GM19395 (cell line): ENCODE measurements around the gene RNF207.

Experiments used
- ATAC-seq: cut with Tn5 transposase; IDR thresholded peaks from one replicate; pipeline ENCODE4 v1.9.1; 2021; ENCODE audit warnings: mild to moderate bottlenecking, moderate library complexity; ENCODE audit not compliant: unreplicated experiment

The RNF207 gene

GRCh38 chr1:6247651-6248050 lies 41.7 kb downstream of the RNF207 start:
- no peak for ATAC-seq

DNA sequence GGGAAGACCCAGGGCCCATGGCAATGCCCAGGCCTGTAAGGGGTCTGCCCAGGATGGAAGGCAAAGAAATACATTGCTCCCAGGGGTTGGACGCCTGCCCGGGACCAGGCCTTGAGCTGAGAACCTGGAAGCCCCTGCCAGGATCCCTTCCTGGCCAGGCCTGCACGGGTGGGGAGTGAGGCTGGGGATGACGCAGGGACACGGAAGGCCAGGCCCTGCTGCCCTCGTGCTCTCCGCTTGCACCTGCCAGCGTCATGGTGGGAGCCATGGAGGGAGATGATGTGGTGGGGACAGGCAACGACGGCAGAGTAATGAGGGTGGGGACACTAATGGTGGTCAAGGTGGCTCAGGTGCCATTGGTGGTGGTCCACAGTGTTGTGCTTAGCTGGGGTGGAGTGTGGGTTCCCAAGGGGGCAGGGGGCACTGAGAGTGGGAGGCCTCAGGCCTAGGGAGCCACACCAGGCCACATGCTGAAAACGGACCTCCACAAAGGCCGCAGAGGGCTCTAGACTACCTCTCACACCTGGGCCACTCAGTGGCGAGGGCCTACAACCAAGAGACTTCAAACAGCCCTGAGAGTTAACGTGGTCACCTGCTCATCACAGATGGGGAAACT lies 42.4 kb downstream of the RNF207 start:
- no peak for ATAC-seq

- no peak for ATAC-seq
Observed at GRCh38 chr1:6248932-6249738, 43.2 kb downstream of the RNF207 start.

GRCh38 chr1:6249739-6250689 lies 44.1 kb downstream of the RNF207 start:
- no peak for ATAC-seq

DNA sequence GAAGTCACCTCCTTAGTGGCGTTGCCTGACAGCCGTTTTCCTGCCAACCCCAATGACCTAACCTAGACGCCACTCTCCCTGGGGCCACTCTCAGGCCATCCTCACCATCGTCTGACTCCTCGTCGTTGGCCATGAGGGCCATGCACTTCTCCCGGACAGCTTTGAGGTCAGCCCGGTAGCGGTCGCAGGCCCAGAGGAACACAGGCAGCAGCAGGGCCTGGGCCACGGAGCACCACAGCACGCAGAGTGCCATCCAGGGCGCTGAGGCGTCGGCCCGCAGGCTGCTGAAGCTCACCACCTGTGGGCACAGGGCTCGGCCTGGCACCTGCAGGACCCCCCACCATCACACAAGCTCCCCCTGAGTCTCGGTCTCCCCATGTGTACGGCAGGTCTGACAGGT lies 45.3 kb downstream of the RNF207 start:
- ATAC-seq = no peak

DNA sequence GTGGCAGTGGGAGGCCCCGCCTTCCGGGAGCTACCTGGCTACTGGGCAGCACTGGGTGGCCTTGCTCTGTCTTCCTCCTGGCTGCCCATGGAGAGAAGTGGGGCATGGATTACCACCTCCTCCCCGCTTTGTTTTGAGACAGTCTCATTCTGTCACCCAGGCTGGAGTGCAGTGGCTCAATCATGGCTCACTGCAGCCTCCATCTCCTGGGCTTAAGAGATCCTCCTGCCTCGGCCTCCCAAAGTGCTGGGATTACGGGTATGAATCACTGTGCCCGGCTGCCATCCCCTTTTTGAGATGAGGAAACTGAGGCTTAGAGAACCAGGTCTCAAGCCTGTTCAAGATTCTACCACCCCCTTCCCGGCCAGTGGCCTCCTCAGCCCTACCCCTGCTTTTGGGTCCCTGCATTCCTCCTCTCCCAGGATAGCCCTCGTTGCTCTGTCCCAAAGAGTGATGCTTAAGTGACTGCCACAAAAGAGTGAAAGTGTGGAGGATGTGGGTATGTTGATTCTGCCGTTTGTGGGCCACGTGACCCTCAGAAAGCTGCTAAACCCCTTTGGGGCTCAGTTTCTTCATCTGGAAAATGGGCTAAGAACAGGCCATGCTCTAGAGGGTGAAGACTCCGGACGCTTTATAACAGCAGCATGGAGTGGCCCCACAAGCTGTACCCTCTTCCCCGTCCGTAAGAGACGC lies 45.9 kb downstream of the RNF207 start:
- ATAC-seq = no peak

DNA sequence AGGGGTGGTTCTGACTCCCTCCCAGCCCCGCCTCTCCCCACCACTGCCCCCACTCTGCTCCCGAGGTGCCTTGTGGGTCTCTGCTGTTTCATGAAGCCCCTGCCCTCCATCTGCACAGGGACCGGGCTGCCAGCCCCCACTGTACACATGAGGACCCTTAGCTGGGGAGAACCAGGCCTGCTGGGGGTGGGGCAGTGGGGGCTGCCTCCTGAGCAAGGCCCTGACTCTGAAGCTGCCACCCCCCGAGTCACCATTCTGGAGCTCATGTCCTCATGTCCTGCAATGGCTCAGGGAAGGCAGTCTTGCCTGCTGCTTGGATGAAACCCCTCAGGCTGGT lies 46.4 kb downstream of the RNF207 start:
- no peak for ATAC-seq

DNA sequence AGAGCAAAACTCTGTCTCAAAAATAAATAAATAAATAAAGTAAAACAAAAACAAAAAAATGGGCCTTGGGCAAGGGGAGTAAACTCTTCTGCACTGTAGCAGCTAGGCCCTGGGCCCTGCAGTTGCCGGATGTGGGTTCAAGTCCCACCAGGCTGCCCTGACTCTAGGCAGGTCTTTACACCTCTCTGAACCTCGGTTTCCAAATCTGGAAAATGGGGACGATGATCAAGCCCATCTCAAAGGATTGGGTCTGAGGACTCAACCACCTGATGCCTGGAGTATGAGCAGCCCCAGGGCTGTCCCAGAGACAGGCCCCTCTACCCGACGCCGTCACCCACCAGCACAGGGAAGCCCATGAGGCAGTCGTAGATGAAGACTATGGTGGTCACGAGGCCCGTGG lies 47.5 kb downstream of the RNF207 start:
- no peak for ATAC-seq

- ATAC-seq = no peak
Observed at GRCh38 chr1:6254691-6255090, 48.8 kb downstream of the RNF207 start.

DNA sequence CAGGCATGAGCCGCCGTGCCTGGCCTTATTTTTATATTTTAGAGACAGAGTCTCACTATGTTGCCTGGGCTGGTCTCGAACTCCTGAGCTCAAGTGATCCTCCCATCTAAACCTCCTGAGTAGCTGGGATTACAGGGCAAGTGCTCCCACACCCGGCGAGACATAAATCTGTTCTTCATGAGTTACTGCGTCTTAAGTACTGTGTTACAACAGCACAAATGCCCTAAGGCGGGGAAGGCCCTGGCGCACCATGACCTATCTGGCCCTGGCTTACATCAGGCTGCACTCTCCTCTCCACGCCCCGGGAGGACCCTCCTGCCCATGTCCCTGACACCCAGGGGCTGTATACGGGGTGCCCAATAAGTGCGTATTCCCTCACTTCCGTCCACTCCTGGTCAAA lies 50.7 kb downstream of the RNF207 start:
- ATAC-seq = no peak

DNA sequence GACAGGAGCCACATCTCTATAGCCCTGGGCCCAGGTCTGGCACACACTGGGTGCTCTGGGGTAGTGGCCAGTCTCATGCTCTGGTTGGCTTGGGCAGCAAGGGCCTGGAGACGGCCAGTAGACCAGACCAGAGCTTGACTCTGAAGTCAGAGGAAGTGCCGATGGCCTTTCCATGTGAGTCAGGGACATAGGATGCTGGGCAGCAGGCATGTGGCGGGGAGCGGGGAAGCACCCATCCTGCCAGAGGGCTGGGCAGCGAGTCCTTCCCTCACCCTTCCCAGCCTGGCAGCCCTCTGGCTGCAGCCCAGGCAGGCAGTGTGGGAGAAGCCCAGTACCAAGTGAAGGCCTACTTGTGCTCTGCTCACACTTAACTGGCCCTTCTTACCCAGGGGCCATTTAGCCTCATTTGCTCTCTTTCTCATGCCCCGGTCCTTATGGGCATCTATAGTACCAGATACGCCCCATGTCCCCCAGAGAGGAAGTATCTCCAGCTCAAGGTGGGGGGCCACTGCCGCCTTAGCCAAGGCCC lies 51.7 kb downstream of the RNF207 start:
- ATAC-seq = no peak

- ATAC-seq = no peak
Observed at GRCh38 chr1:6258675-6259074, 52.8 kb downstream of the RNF207 start.

- peak; percentile 60 for ATAC-seq
Observed at GRCh38 chr1:6259491-6260362, 53.8 kb downstream of the RNF207 start.

- no peak for ATAC-seq
Observed at GRCh38 chr1:6260433-6260934, 54.6 kb downstream of the RNF207 start.

DNA sequence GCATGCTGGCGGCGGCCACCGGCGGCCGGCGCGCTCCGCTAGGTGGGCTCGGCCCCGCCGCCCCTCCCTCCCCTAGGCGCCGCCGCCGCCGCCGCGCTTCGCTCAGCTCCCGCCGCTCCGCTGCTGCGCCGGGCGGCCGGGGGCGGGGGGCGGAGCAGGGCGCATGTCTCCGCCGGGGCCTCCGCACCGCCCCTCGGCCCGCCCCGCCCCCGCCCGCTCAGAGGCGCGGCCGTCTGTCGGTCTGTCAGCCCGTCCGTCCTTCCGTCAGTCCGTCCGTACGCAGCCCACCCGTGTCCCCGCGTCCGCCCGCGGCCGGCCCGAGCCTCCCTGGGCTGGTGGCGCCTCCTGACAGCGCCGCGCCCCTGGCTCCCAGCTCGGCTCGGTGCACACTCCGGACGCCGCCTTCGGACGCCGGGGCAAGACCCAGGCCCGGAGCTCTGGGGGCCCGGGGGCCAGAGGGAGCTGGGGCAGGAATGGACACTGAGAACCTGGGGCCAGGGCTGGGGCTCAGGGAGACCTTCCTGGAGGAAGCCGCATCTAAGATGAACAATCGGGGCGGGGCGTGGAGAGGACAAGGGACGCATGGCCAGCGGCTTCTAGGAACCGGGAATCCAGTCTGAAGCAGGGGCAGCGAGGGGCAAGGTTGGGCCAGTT lies 55.2 kb downstream of the RNF207 start, which contains the start of gene GPR153:
GPR153 (minus strand) TSS at position 138 of the 654 bp plus-strand sequence. CDS start 6,193 bp downstream, outside the sequence.
- ATAC-seq = no peak

- ATAC-seq = no peak
Observed at GRCh38 chr1:6261615-6261995, 55.7 kb downstream of the RNF207 start.

DNA sequence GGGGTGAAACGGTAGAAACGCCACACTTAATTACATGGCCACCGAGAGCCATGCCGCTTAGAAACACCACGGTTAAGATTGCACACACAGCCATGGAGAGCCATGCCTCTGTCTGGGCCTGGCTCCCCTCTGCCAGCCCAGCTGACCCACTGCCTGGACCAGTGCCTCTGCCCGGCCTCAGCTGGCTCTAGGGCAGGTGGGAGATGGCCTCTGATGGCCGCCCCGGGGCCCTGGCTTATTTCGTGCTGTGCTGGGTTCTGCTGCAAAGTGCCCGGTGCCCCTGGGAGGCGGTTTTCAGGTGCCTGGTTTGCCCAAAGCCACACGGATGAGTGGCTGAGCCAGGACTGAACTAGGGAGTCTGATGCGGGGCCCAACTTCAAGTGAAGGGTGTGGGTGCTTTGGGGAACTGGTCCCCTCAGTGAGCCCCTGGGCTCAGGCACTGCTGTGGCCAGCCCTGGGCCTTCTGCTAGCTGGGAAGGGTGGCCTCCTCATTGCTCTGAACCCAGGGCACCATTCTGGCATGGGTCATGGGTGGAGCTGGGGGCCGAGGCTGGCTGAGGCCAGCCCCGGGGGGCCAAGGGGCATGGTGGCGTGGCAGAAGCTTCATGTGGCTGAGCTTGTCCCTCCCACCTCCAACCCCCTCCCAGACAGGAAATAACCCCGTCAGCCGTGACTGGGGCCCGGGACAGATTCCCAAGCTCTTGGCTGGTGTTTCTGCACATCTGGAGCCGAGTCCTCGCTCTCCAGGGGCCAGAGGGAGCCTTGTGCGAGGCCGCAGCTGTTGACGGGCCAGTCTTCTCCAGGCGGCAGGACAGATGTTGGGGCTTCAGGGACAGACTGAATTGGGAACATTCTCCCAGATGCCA lies 56.9 kb downstream of the RNF207 start:
- no peak for ATAC-seq

DNA sequence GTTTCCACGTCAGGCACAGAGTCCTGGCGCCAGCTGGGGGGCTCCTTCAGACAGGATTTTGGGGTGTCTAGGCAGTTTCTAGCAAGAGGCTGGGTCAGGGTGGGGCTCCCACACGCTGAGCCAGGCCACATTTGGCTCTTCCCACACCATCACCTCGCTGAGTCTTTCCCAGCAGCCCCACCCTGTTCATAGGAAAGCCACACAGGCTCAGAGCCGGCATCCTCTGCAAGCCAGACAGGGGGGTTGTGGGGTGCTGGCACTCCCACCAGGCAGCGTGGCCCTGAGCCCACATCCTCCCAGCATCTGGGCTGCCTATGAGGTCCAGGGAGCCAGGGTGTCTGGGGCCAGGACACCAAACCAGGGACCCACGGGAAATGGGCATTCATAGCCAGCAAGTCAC lies 57.8 kb downstream of the RNF207 start:
- ATAC-seq = no peak
